Esophagus mucosa (tissue), 1 donor: ENCODE results near the gene BTLA. TPM values are rescaled to one million over a fixed set of nuclear protein-coding genes. Genes with fewer than 3 reads are reported as not detected.
"Not testable (repeated sequence)": the region's sequence is repeated elsewhere in the genome, so short reads cannot be mapped to it uniquely, and the experiment has no call there.

Source experiments
- ATAC-seq: fragments of 200-7000 bp; cut with Tn5 transposase; one replicate; pipeline ENCODE4 v1.9.1; 2020
- total RNA-seq: library from RNA; stranded (reverse); gene quantifications from one replicate; pipeline ENCODE4 v1.2.4, GENCODE V29; 2023
- donor health status: DM: yes; HTN: yes; CAD: no.

BTLA gene
- total RNA-seq: 0.44 TPM

- ATAC-seq: peak; percentile 31
These were observed at the start of gene BTLA for GRCh38 chr3:112498914-112499711. TSS of gene BTLA (minus strand) at chr3:112499472. CDS start at chr3:112499358, 114 bp downstream.

GRCh38 chr3:112546216-112546759, 47.0 kb upstream of the BTLA start:
- peak; percentile 97 for ATAC-seq

GRCh38 chr3:112539825-112540650, 40.8 kb upstream of the BTLA start:
- no peak for ATAC-seq

- no peak for ATAC-seq
These were observed 32.1 kb upstream of the BTLA start for GRCh38 chr3:112531358-112531781.

- ATAC-seq: no peak
These were observed 31.3 kb upstream of the BTLA start for GRCh38 chr3:112530573-112530972.

- not testable (repeated sequence) for ATAC-seq
These were observed 24.9 kb upstream of the BTLA start for GRCh38 chr3:112524127-112524526.

GRCh38 chr3:112519424-112520001, 20.2 kb upstream of the BTLA start:
- ATAC-seq: peak; percentile 91

- not testable (repeated sequence) for ATAC-seq
These were observed 19.7 kb upstream of the BTLA start for GRCh38 chr3:112518970-112519369.

GRCh38 chr3:112514527-112515128, 15.4 kb upstream of the BTLA start:
- ATAC-seq: no peak

- ATAC-seq: no peak
These were observed 13.0 kb upstream of the BTLA start for GRCh38 chr3:112512320-112512719.

- no peak for ATAC-seq
These were observed 9.6 kb upstream of the BTLA start for GRCh38 chr3:112508860-112509259.

GRCh38 chr3:112508261-112508660, 9.0 kb upstream of the BTLA start:
- no peak for ATAC-seq

GRCh38 chr3:112505907-112506306, 6.6 kb upstream of the BTLA start:
- no peak for ATAC-seq

GRCh38 chr3:112504123-112504522, 4.9 kb upstream of the BTLA start:
- ATAC-seq: no peak

- no peak for ATAC-seq
These were observed 4.2 kb upstream of the BTLA start for GRCh38 chr3:112503304-112503972.

GRCh38 chr3:112500621-112501020, 1.3 kb upstream of the BTLA start:
- ATAC-seq: no peak

- no peak for ATAC-seq
These were observed 1.2 kb downstream of the BTLA start for GRCh38 chr3:112497897-112498548.

GRCh38 chr3:112496366-112497067, 2.8 kb downstream of the BTLA start:
- no peak for ATAC-seq

- not testable (repeated sequence) for ATAC-seq
These were observed 4.9 kb downstream of the BTLA start for GRCh38 chr3:112494448-112494767.

- no peak for ATAC-seq
These were observed 7.1 kb downstream of the BTLA start for GRCh38 chr3:112492124-112492523.

GRCh38 chr3:112491373-112491772, 7.9 kb downstream of the BTLA start:
- no peak for ATAC-seq
